HG02610 (cell line): ENCODE data around the gene FMO1.
"Not testable (repeated sequence)": the region's sequence is repeated elsewhere in the genome, so short reads cannot be mapped to it uniquely, and the experiment has no call there.

Experiments used
- ATAC-seq: cut with Tn5 transposase; IDR thresholded peaks from one replicate; pipeline ENCODE4 v1.9.1; 2021; ENCODE audit warnings: mild to moderate bottlenecking, moderate library complexity; ENCODE audit not compliant: unreplicated experiment

The FMO1 gene

GRCh38 chr1:171233183-171233582, 15.1 kb upstream of the FMO1 start:
- ATAC-seq = no peak

- ATAC-seq = not testable (repeated sequence)
These were observed 12.1 kb upstream of the FMO1 start for GRCh38 chr1:171236231-171236630.

- no peak for ATAC-seq
These were observed 4.4 kb upstream of the FMO1 start for GRCh38 chr1:171243878-171244277.

GRCh38 chr1:171245458-171246064, 2.7 kb upstream of the FMO1 start:
- ATAC-seq = peak; percentile 80

GRCh38 chr1:171247501-171247900, 793 bp upstream of the FMO1 start:
- no peak for ATAC-seq

- ATAC-seq = no peak
These were observed 547 bp downstream of the FMO1 start for GRCh38 chr1:171248841-171249240.

- ATAC-seq = no peak
These were observed 2.0 kb downstream of the FMO1 start for GRCh38 chr1:171250263-171250662.

- ATAC-seq = peak; percentile 65
These were observed 3.0 kb downstream of the FMO1 start for GRCh38 chr1:171251042-171251951.

- no peak for ATAC-seq
These were observed 3.6 kb downstream of the FMO1 start for GRCh38 chr1:171251952-171252300.

GRCh38 chr1:171252482-171252881, 4.2 kb downstream of the FMO1 start:
- peak; percentile 86 for ATAC-seq

- ATAC-seq = no peak
These were observed 6.6 kb downstream of the FMO1 start for GRCh38 chr1:171254859-171255258.

GRCh38 chr1:171256940-171257606, 8.8 kb downstream of the FMO1 start:
- no peak for ATAC-seq

- no peak for ATAC-seq
These were observed 9.3 kb downstream of the FMO1 start for GRCh38 chr1:171257607-171258076.

GRCh38 chr1:171258429-171258828, 10.1 kb downstream of the FMO1 start:
- no peak for ATAC-seq

GRCh38 chr1:171258943-171259342, 10.6 kb downstream of the FMO1 start:
- ATAC-seq = no peak

- ATAC-seq = no peak
These were observed 13.0 kb downstream of the FMO1 start for GRCh38 chr1:171261336-171261735.

- no peak for ATAC-seq
These were observed 15.6 kb downstream of the FMO1 start for GRCh38 chr1:171263901-171264300.

GRCh38 chr1:171265686-171266085, 17.4 kb downstream of the FMO1 start:
- ATAC-seq = no peak

- no peak for ATAC-seq
These were observed 18.6 kb downstream of the FMO1 start for GRCh38 chr1:171266930-171267329.

GRCh38 chr1:171267391-171267790, 19.1 kb downstream of the FMO1 start:
- no peak for ATAC-seq

- ATAC-seq = no peak
These were observed 22.5 kb downstream of the FMO1 start for GRCh38 chr1:171270806-171271205.

GRCh38 chr1:171277534-171277933, 29.2 kb downstream of the FMO1 start:
- no peak for ATAC-seq
